ENCODE measurements around the gene OR1N1. TPM values are rescaled to one million over a fixed set of nuclear protein-coding genes. Genes with fewer than 3 reads are reported as not detected.

Gene OR1N1
- total RNA-seq, 1 donor from 2014 or later = not detected

GRCh38 chr9:122477826-122478225 is 49.3 kb downstream of the OR1N1 start, which contains the start of gene OR1J1:
OR1J1 (minus strand) TSS chr9:122477926; CDS start chr9:122477926, 0 bp downstream.
- no peak within 1 kb of the TSS for H3K27ac Mint-ChIP-seq (ENCODE audit: unreplicated experiment)
- DNase-seq (ENCODE audit: low spot score) = no peak
- TF ChIP-seq CTCF (IDR thresholded peaks at IDR 0.05; ENCODE audit: unreplicated experiment) = no peak
- H3K4me3 Mint-ChIP-seq (ENCODE audit: unreplicated experiment) = no peak within 1 kb of the TSS
- H3K36me3 Mint-ChIP-seq (ENCODE audit: low read depth, unreplicated experiment) = no peaks in the 10 kb centered on the region
- H3K27me3 Mint-ChIP-seq (ENCODE audit: unreplicated experiment) = peaks cover 1% of the 10 kb centered on the region
- H3K9me3 Mint-ChIP-seq (ENCODE audit: unreplicated experiment) = no peaks in the 10 kb centered on the region
- H3K4me1 Mint-ChIP-seq (ENCODE audit: unreplicated experiment) = no peaks in the 10 kb centered on the region

DNA sequence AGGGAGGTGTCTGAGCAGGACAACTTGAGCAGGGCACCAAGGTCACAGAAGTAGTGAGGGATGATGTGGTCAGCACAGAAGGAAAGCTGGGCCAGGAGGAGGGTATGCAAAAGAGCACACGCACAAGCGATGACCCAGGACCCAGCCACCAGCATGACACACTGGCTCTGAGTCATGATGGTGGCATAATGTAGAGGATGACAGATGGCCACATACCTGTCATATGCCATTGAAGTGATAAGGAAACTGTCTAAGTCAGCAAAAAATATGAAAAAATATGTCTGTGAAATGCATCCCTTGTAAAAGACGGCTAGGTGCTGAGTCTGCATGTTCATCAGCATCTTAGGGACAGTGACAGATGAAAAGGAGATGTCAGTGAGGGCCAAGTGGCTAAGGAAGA is 49.7 kb downstream of the OR1N1 start:
- no peaks in the 10 kb centered on the region for H3K36me3 Mint-ChIP-seq (ENCODE audit: low read depth, unreplicated experiment)
- DNase-seq (ENCODE audit: low spot score) = no peak
- H3K4me3 Mint-ChIP-seq (ENCODE audit: unreplicated experiment) = no peak overlapping the region
- no peaks in the 10 kb centered on the region for H3K9me3 Mint-ChIP-seq (ENCODE audit: unreplicated experiment)
- H3K27ac Mint-ChIP-seq (ENCODE audit: unreplicated experiment) = no peak overlapping the region
- no peak for TF ChIP-seq CTCF (IDR thresholded peaks at IDR 0.05; ENCODE audit: unreplicated experiment)
- peaks cover 1% of the 10 kb centered on the region for H3K27me3 Mint-ChIP-seq (ENCODE audit: unreplicated experiment)
- no peaks in the 10 kb centered on the region for H3K4me1 Mint-ChIP-seq (ENCODE audit: unreplicated experiment)

Other genes with a start within 250 kb of the OR1N1 start
- gene PTGS1, start 156.3 kb downstream of the OR1N1 start, total RNA-seq (ENCODE audit: unreplicated experiment) = 33.4 TPM
- gene OR1J1, start 49.4 kb downstream of the OR1N1 start, total RNA-seq (ENCODE audit: unreplicated experiment) = not detected
- not detected for gene OR1J2, start 16.5 kb downstream of the OR1N1 start, total RNA-seq (ENCODE audit: unreplicated experiment)
- gene OR1J4, start 8.2 kb downstream of the OR1N1 start, total RNA-seq (ENCODE audit: unreplicated experiment) = not detected
- not detected for gene OR1N2, start 25.8 kb upstream of the OR1N1 start, total RNA-seq (ENCODE audit: unreplicated experiment)
- gene OR1L8, start 56.1 kb upstream of the OR1N1 start, total RNA-seq (ENCODE audit: unreplicated experiment) = 0.13 TPM
- not detected for gene OR1Q1, start 87.4 kb upstream of the OR1N1 start, total RNA-seq (ENCODE audit: unreplicated experiment)
- not detected for gene OR1B1, start 130.3 kb upstream of the OR1N1 start, total RNA-seq (ENCODE audit: unreplicated experiment)
- gene OR1L1, start 134.4 kb upstream of the OR1N1 start, total RNA-seq (ENCODE audit: unreplicated experiment) = not detected
- not detected for gene OR1L3, start 147.8 kb upstream of the OR1N1 start, total RNA-seq (ENCODE audit: unreplicated experiment)
- not detected for gene OR1L4, start 196.7 kb upstream of the OR1N1 start, total RNA-seq (ENCODE audit: unreplicated experiment)
- not detected for gene OR1L6, start 215.0 kb upstream of the OR1N1 start, total RNA-seq (ENCODE audit: unreplicated experiment)

Measured in endothelial cell (in vitro differentiated cells).